Sigmoid colon (tissue), 7 donors: ENCODE results near the gene MTF1. TPM values are rescaled to one million over a fixed set of nuclear protein-coding genes. Genes with fewer than 3 reads are reported as not detected.

Experiments
- DNase-seq: peaks from one replicate; pipeline ENCODE4 v3.0.0-alpha.2; 2019
- H3K27ac ChIP-seq, 4 donors: fragments of 200-600 bp; sonication (generic); one replicate each; pipeline ENCODE4 v1.5.1; 2016 to 2019; ENCODE audit warnings: mild to moderate bottlenecking in 1 of 4
- H3K27me3 ChIP-seq, 3 donors: fragments of 200-600 bp; sonication (generic); one replicate each; pipeline ENCODE4 v1.5.1; 2019; ENCODE audit warnings: mild to moderate bottlenecking in 1 of 3
- H3K36me3 ChIP-seq, 4 donors: fragments of 200-600 bp; sonication (generic); one replicate each; pipeline ENCODE4 v1.5.1; 2016 to 2019
- H3K4me1 ChIP-seq, 4 donors: fragments of 200-600 bp; sonication (generic); one replicate each; pipeline ENCODE4 v1.5.1; 2017 to 2019
- H3K4me3 ChIP-seq, 4 donors: fragments of 200-600 bp; sonication (generic); one replicate each; pipeline ENCODE4 v1.5.1; 2017 to 2019; ENCODE audit warnings: mild to moderate bottlenecking in 2 of 4, moderate library complexity in 1 of 4
- H3K9me3 ChIP-seq, 4 donors: fragments of 200-600 bp in 3 of 4; sonication (generic) in 3 of 4; one replicate each; pipeline versions ENCODE4 v1.5.1 to v1.6.1; 2013 to 2019
- CTCF ChIP-seq, 4 experiments: fragments of 450-650 bp in 3 of 4; fragments of 200-600 bp in 1 of 4; IDR thresholded peaks; one replicate each; pipeline ENCODE4 v1.5.1; 2016 to 2019; ENCODE audit warnings: antibody characterized with exemption in 4 of 4, mild to moderate bottlenecking in 3 of 4, moderate library complexity in 2 of 4
- EP300 ChIP-seq, 4 donors: sonication (generic); formaldehyde crosslinking; IDR thresholded peaks; one replicate each; pipeline ENCODE4 v1.6.1; 2017; ENCODE audit warnings: antibody characterized with exemption in 4 of 4
- POLR2A ChIP-seq, 2 donors: fragments of 450-650 bp; IDR thresholded peaks; one replicate each; pipeline ENCODE4 v1.6.1; 2016; ENCODE audit warnings: antibody characterized with exemption in 2 of 2, mild to moderate bottlenecking in 2 of 2, moderate library complexity in 2 of 2
- POLR2AphosphoS5 ChIP-seq, 4 donors: sonication (generic); formaldehyde crosslinking; IDR thresholded peaks; one replicate each; pipeline ENCODE4 v1.6.1; 2017; ENCODE audit warnings: antibody characterized with exemption in 4 of 4
- WGBS, 2 donors: extraction: QIAGEN DNeasy Blood & Tissue Kit; methylation state at CpG; one replicate each; pipeline ENCODE4 v1.1.7; 2013; 5-methylcytosine and 5-hydroxymethylcytosine counted together
- intact Hi-C: fragments of 100-400 bp; cut with DNase I; formaldehyde crosslinking; loops from one replicate; pipeline ENCODE4 v1.15.1; 2023
- polyA plus RNA-seq, 3 donors: library from polyadenylated mRNA; stranded (reverse); fragments of 200-250 nt; gene quantifications; one replicate each; pipeline ENCODE4 v1.2.3, GENCODE V29; 2013
- total RNA-seq, 4 donors: library from RNA; depleted of rRNA; stranded (reverse); fragments of >200 nt; gene quantifications; one replicate each; pipeline ENCODE4 v1.1.0, GENCODE V29; 2016
- donor health status: healthy with polysubstance abuse.
- donor health status: Bipolar disorder and iron deficiency.
- donor health status: healthy.

MTF1 gene
- total and polyA plus RNA-seq, 7 donors, result 2.4 to 8.6 (median 4.4) TPM

DNA sequence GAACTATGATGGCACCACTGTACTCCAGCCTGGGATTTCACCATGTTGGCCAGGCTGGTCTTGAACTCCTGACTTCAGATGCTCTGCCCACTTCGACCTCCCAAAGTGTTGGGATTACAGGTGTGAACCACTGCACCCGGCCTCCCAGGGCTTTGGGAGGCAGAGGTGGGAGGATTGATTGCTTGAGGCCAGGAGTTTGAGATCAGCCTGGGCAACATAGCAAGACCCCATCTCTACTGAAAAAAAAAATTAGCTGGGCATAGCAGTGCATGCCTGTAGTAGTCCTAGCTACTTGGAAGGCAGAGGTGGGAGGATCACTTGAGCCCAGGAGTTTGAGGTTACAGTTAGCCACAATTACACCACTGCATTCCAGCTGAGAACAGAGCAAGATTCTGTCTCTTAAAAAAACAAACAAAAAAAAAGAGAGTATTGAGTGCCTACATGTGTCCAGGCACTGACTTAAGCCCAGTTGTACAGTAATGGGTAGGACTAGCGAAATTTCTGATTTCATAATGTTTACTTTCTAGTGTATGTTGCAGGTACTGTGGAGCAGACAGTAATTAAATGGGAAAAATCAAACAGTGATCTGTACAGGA lies 61.5 kb downstream of the MTF1 start:
- intact Hi-C loops, result no loop called here
- Histone ChIP-seq H3K9me3 (no peaks in the 10 kb centered on the region), H3K27me3 (no peaks in the 10 kb centered on the region), H3K36me3 (peaks cover 0 to 30% (median 7%) of the 10 kb centered on the region in 4 donors), H3K27ac (no peak overlapping the region), H3K4me1 (peaks cover 0 to 21% (median 20%) of the 10 kb centered on the region in 4 donors), H3K4me3 (no peak overlapping the region)
- TF ChIP-seq CTCF (IDR thresholded peaks at IDR 0.05), result no peak
- no peak for TF ChIP-seq POLR2AphosphoS5 (IDR thresholded peaks at IDR 0.05)
- TF ChIP-seq POLR2A (IDR thresholded peaks at IDR 0.05), result no peak
- TF ChIP-seq EP300 (IDR thresholded peaks at IDR 0.05), result no peak
- DNase-seq, result no peak
- WGBS, 2 donors, result 91 to 93% methylated on average over 3 of the region's 3 CpGs

DNA sequence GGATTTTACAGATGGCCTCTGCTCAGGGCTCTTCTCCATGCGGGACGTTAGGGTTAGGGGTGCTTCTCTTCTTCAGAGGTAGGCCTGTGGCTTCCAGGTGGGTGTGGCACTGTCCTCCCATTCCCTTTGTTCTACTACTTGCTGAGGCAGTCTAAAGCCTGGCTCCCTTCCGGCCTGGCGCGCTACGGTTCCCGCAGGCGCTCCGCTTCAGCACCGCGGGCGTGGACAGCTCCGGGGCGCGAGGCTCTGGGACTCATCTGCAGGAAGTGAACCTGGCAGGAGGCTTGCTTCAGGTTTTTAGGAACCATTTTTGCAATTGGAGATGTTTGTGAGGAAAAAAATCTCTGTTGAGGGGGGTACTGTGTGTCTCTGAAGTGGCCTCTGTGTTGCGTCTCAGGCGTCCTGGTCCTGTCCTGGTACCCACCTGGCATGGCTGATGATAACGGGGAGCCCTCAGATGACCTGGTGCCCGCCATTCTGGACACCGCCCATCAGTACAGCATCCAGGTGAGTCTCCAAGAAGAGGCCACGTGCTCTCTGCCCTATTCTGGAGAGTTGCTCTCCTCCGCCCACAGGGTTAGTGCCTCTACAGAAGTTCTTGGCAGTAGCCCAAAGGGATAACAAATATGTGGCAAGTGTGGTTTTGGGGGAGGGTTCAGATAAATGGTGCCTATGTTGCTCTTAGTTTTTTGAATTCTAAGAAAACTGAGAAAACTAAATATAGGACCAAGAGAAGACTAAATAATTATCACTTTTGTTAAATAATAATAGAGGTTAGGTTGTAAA lies 63.9 kb downstream of the MTF1 start:
- WGBS, 2 donors, result 23 to 33% methylated on average over 22 of the region's 22 CpGs
- Histone ChIP-seq H3K27me3 (no peaks in the 10 kb centered on the region), H3K4me3 (peak overlapping the region in 1 of 4 donors; percentile 60), H3K36me3 (peaks cover 0 to 13% (median 0%) of the 10 kb centered on the region in 4 donors), H3K9me3 (no peaks in the 10 kb centered on the region), H3K27ac (no peak overlapping the region), H3K4me1 (peaks cover 0 to 21% (median 20%) of the 10 kb centered on the region in 4 donors)
- no peak for DNase-seq
- TF ChIP-seq CTCF (IDR thresholded peaks at IDR 0.05) (no peak), EP300 (IDR thresholded peaks at IDR 0.05) (no peak), POLR2A (IDR thresholded peaks at IDR 0.05) (no peak), POLR2AphosphoS5 (IDR thresholded peaks at IDR 0.05) (no peak)
- intact Hi-C loops, result no loop called here

DNA sequence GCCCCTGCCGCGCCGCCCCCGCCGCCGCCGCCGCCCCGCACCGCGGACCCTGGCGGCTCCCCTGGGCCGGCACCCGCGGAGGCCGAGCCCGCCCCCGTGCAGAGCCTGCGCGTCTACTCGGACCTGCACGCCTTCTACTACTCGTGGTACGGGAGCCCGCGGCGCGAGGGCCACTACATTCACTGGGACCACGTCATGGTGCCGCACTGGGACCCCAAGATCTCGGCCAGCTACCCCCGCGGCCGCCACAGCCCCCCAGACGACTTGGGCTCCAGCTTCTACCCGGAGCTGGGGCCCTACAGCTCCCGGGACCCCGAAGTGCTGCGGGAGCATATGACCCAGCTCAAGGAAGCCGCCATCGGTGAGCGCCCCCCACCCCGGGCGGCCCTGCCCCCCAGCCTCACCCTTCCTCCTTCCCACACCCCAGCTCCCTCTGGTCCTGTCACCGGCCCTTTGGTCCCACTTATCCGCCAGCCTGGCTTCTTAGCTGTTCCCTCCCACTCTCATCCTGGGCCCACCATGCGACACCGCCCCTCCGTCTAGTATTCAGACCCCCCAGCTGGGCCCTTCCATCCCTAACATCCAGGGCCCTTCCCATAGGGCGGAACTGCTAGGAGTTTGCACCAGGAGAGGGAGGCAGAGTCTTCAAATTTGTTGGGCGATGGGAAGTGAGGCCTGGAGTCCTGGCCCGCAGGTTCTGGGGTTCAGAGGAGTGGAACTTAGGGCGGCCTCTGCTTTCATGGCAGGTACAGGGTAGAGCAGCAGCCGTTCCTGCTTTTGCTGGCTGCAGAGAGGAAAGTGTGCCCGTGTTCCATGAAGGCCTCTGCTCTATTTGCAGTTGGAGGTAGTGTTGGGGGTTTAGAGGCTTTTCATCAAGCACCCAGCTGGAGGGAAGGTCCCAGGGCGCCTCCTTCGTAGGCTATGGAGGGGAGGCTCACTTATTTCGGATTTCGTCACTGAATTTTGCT lies 64.7 kb downstream of the MTF1 start:
- Histone ChIP-seq H3K9me3 (no peaks in the 10 kb centered on the region), H3K4me3 (peak overlapping the region; percentile 19 to 60 (median 56)), H3K27ac (no peak overlapping the region), H3K4me1 (peaks cover 0 to 21% (median 20%) of the 10 kb centered on the region in 4 donors), H3K36me3 (peaks cover 0 to 5% (median 0%) of the 10 kb centered on the region in 4 donors), H3K27me3 (no peaks in the 10 kb centered on the region)
- TF ChIP-seq CTCF (IDR thresholded peaks at IDR 0.05) (no peak), POLR2AphosphoS5 (IDR thresholded peaks at IDR 0.05) (no peak), EP300 (IDR thresholded peaks at IDR 0.05) (no peak), POLR2A (IDR thresholded peaks at IDR 0.05) (no peak)
- 10 to 12% methylated on average over 59 of the region's 59 CpGs for WGBS, 2 donors
- DNase-seq, result no peak
- intact Hi-C loops, result no loop called here

DNA sequence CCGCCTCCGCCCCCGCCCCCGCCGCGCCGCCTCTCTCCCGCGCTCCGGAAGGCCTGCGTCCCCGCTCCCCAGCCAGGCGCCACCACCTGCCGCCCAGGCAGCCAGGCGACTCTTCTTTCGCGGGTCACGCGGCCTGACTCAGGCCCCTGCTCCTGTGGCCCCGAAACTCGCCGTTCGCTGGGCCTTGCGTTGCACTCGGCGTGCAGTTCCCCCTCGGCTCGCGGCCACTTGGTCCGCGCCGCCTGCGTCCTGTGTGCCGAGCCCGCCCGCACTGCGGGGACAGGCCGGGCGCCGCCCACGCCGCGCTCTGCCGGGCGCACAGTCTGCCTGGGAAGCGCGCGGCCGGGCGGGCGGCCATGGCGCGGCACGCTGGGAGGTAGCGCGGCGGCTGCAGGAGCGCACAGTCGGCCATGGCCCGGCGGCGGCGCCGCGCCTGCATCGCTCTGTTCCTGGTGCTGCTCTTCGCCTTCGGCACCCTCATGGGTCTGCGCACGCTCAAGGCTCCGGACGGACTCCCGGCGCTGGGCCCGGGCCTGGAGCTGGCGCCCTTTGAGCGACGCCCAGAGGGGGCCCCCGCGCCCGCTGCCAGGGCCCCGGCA lies 65.5 kb downstream of the MTF1 start, which contains the start of gene MANEAL:
MANEAL (plus strand) TSS at position 75 of the 599 bp plus-strand sequence; CDS start at position 411, 336 bp downstream.
- no peak for DNase-seq
- intact Hi-C loops, result no loop called here
- 0% methylated on average over 80 to 82 of the region's 82 CpGs for WGBS, 2 donors
- peaks cover 0 to 21% (median 20%) of the 10 kb centered on the region in 4 donors for H3K4me1 ChIP-seq
- TF ChIP-seq EP300 (IDR thresholded peaks at IDR 0.05), result no peak
- TF ChIP-seq CTCF (IDR thresholded peaks at IDR 0.05), result no peak
- no peak for TF ChIP-seq POLR2AphosphoS5 (IDR thresholded peaks at IDR 0.05)
- TF ChIP-seq POLR2A (IDR thresholded peaks at IDR 0.05), result no peak
- peak within 1 kb of the TSS in 1 of 4 donors; percentile 33 for H3K27ac ChIP-seq
- H3K36me3 ChIP-seq, result no peaks in the 10 kb centered on the region
- peak within 1 kb of the TSS; percentile 40 to 60 (median 56) for H3K4me3 ChIP-seq
- no peaks in the 10 kb centered on the region for H3K9me3 ChIP-seq
- no peaks in the 10 kb centered on the region for H3K27me3 ChIP-seq
